ENCODE data around the gene YWHAQ. TPM values are rescaled to one million over a fixed set of nuclear protein-coding genes. Genes with fewer than 3 reads are reported as not detected.
"Not testable (repeated sequence)": the region's sequence is repeated elsewhere in the genome, so short reads cannot be mapped to it uniquely, and the experiment has no call there.

Gene YWHAQ
- total RNA-seq, 4 donors from 2014 or later = 76.9 to 155 (median 114) TPM

GRCh38 chr2:9595746-9596145 is 35.1 kb downstream of the YWHAQ start:
- H3K4me3 ChIP-seq = no peak overlapping the region
- peaks cover 0 to 16% (median 2%) of the 10 kb centered on the region in 4 donors for H3K4me1 ChIP-seq
- peaks cover 0 to 27% (median 0%) of the 10 kb centered on the region in 3 donors for H3K36me3 ChIP-seq
- DNase-seq = no peak
- no peaks in the 10 kb centered on the region for H3K27me3 ChIP-seq
- no peak overlapping the region for H3K27ac ChIP-seq
- peaks cover 0 to 15% (median 2%) of the 10 kb centered on the region in 4 donors for H3K9me3 ChIP-seq
- TF ChIP-seq POLR2A (IDR thresholded peaks at IDR 0.05) (no peak), CTCF (IDR thresholded peaks at IDR 0.05) (no peak)

- H3K4me3 ChIP-seq, DNase-seq, H3K27ac ChIP-seq: not testable (repeated sequence)
Measured at GRCh38 chr2:9595256-9595655, 35.5 kb downstream of the YWHAQ start.

GRCh38 chr2:9594366-9595054 is 36.3 kb downstream of the YWHAQ start:
- peak overlapping the region in 2 of 4 donors; percentile 3 for H3K27ac ChIP-seq

More at GRCh38 chr2:9595256-9595655, 35.5 kb downstream of the YWHAQ start:
- Histone ChIP-seq H3K9me3 (peaks cover 0 to 14% (median 2%) of the 10 kb centered on the region in 4 donors), H3K36me3 (peaks cover 0 to 27% (median 0%) of the 10 kb centered on the region in 3 donors), H3K4me1 (peaks cover 0 to 16% (median 2%) of the 10 kb centered on the region in 4 donors)
- H3K27me3 ChIP-seq = not testable (repeated sequence)

DNA sequence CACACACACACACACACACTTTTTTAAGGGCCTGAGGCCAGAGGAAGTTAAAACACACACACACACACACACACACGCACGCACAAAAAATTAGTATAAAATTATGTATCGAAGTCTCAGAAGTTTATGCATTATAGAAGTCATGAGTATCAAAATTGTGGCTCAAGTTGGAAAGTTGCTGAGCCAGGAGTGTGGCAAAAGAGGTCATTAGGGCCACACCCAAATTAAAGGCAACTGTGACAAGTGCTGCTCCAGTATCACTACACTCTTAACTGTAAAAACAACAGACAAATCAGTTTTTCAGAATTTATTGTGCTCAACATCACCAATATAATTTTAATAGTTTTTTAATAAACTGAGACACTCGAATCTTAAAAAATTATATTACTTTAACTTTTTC is 36.9 kb downstream of the YWHAQ start:
- H3K27me3 ChIP-seq = no peaks in the 10 kb centered on the region
- H3K27ac ChIP-seq = peak overlapping the region in 1 of 4 donors; percentile 3
- peaks cover 0 to under 1% (median 0%) of the 10 kb centered on the region in 4 donors for H3K9me3 ChIP-seq
- H3K4me3 ChIP-seq = no peak overlapping the region
- no peak for DNase-seq
- H3K36me3 ChIP-seq = peaks cover 0 to 27% (median 0%) of the 10 kb centered on the region in 3 donors
- TF ChIP-seq POLR2A (IDR thresholded peaks at IDR 0.05) (no peak), CTCF (IDR thresholded peaks at IDR 0.05) (no peak)
- H3K4me1 ChIP-seq = peaks cover 0 to 16% (median 2%) of the 10 kb centered on the region in 4 donors

More at GRCh38 chr2:9594366-9595054, 36.3 kb downstream of the YWHAQ start:
- no peaks in the 10 kb centered on the region for H3K27me3 ChIP-seq
- H3K4me1 ChIP-seq = peaks cover 0 to 16% (median 2%) of the 10 kb centered on the region in 4 donors
- no peak for DNase-seq
- TF ChIP-seq CTCF (IDR thresholded peaks at IDR 0.05) = no peak
- no peak for TF ChIP-seq POLR2A (IDR thresholded peaks at IDR 0.05)
- peaks cover 0 to 6% (median 2%) of the 10 kb centered on the region in 4 donors for H3K9me3 ChIP-seq
- peaks cover 0 to 27% (median 0%) of the 10 kb centered on the region in 3 donors for H3K36me3 ChIP-seq
- H3K4me3 ChIP-seq = no peak overlapping the region

DNA sequence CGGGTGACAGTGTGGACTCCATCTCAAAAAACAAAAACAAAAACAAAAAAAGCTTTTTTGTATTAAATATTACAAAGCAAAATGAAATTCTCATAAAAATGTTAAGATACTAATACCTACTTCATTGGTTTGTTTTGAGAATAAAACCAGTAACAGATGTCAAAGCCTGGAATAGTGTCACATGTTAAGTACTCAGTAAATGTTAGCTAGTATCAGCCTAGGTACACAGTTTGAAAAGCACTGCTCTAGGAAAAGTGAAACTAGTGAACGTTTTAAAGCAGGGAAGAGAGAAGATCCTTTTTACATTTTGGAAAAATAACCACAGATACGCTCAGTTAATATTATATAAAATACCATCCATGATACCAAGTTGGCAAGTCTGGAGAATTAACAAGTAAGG is 38.1 kb downstream of the YWHAQ start:
- Histone ChIP-seq H3K9me3 (no peaks in the 10 kb centered on the region), H3K27me3 (no peaks in the 10 kb centered on the region), H3K4me1 (peaks cover 0 to 16% (median 2%) of the 10 kb centered on the region in 4 donors), H3K27ac (no peak overlapping the region), H3K4me3 (no peak overlapping the region), H3K36me3 (peaks cover 0 to 37% (median 0%) of the 10 kb centered on the region in 3 donors)
- no peak for DNase-seq
- TF ChIP-seq POLR2A (IDR thresholded peaks at IDR 0.05) (no peak), CTCF (IDR thresholded peaks at IDR 0.05) (no peak)

- H3K27me3 ChIP-seq = no peaks in the 10 kb centered on the region
- H3K4me1 ChIP-seq = peaks cover 0 to 11% (median 0%) of the 10 kb centered on the region in 4 donors
- TF ChIP-seq CTCF (IDR thresholded peaks at IDR 0.05) (no peak), POLR2A (IDR thresholded peaks at IDR 0.05) (no peak)
- H3K9me3 ChIP-seq = no peaks in the 10 kb centered on the region
- no peak for DNase-seq
- H3K36me3 ChIP-seq = peaks cover 0 to 58% (median 0%) of the 10 kb centered on the region in 3 donors
- no peak overlapping the region for H3K27ac ChIP-seq
- H3K4me3 ChIP-seq = no peak overlapping the region
Measured at GRCh38 chr2:9590641-9591040, 40.2 kb downstream of the YWHAQ start.

Data from Peyer's patch (tissue), 4 donors.